ENCODE results near the gene TMEM270. TPM values are rescaled to one million over a fixed set of nuclear protein-coding genes. Genes with fewer than 3 reads are reported as not detected.

The TMEM270 gene
- total RNA-seq, 1 experiment from 2014 or later = 1.1 TPM

GRCh38 chr7:73900286-73900685 lies 39.3 kb downstream of the TMEM270 start:
- H2AFZ ChIP-seq (ENCODE audit: low read depth, low read length, poor library complexity, severe bottlenecking) = no peak overlapping the region
- no peaks in the 10 kb centered on the region for H3K9me2 ChIP-seq (ENCODE audit: insufficient read depth)
- no peak overlapping the region for H3K4me2 ChIP-seq (ENCODE audit: low read length)
- H3K27me3 ChIP-seq (ENCODE audit: insufficient read depth, low read length) = no peaks in the 10 kb centered on the region
- ChIA-PET CTCF (no interaction called here), POLR2A (no interaction called here), RAD21 (ENCODE audit: low non-redundant PET in 1 of 2, low total read pairs in 2 of 2, uncharacterized antibody in 2 of 2, unreplicated experiment in 2 of 2) (no interaction called here)
- H3K27ac ChIP-seq (ENCODE audit: low read depth, low read length) = no peak overlapping the region
- no peaks in the 10 kb centered on the region for H3K9me3 ChIP-seq (ENCODE audit: control insufficient read depth in 1 of 2, insufficient read depth in 1 of 2, low read depth in 1 of 2, low read length in 2 of 2)
- H3K36me3 ChIP-seq (ENCODE audit: control insufficient read depth in 1 of 2, insufficient read depth in 2 of 2, low read length in 2 of 2) = no peaks in the 10 kb centered on the region
- no peak for TF ChIP-seq EZH2 (IDR thresholded peaks at IDR 0.05)
- TF ChIP-seq EZH2phosphoT487 (IDR thresholded peaks at IDR 0.05; ENCODE audit: borderline replicate concordance) = no peak
- no peak for TF ChIP-seq REST (IDR thresholded peaks at IDR 0.05; ENCODE audit: low read depth)
- TF ChIP-seq ELF1 (IDR thresholded peaks at IDR 0.05; ENCODE audit: borderline replicate concordance, low read depth) = no peak
- TF ChIP-seq RAD21 (IDR thresholded peaks at IDR 0.05; ENCODE audit: low read depth) = no peak
- no peak for TF ChIP-seq POLR2A (IDR thresholded peaks at IDR 0.05; ENCODE audit: borderline replicate concordance, extremely low read depth, insufficient read depth, insufficient read length)
- TF ChIP-seq SIN3A (IDR thresholded peaks at IDR 0.05; ENCODE audit: low read depth) = no peak
- no peak for TF ChIP-seq CTCF (IDR thresholded peaks at IDR 0.05 in 2 of 3, conservative IDR thresholded peaks at IDR 0.05 in 1 of 3; ENCODE audit: borderline replicate concordance in 1 of 3, insufficient read depth in 1 of 3, low read depth in 2 of 3, low read length in 2 of 3)
- no peak for TF ChIP-seq ZBTB33 (IDR thresholded peaks at IDR 0.05; ENCODE audit: extremely low read depth, insufficient replicate concordance, low read length)
- TF ChIP-seq ZNF274 (IDR thresholded peaks at IDR 0.05; ENCODE audit: low read depth, low read length) = no peak
- TF ChIP-seq ZFX (IDR thresholded peaks at IDR 0.05) = no peak
- TF ChIP-seq MAX (IDR thresholded peaks at IDR 0.05) = no peak
- TF ChIP-seq YY1 (IDR thresholded peaks at IDR 0.05; ENCODE audit: extremely low read depth, insufficient replicate concordance, low read depth, low read length) = no peak
- no peak for TF ChIP-seq CBX3 (IDR thresholded peaks at IDR 0.05; ENCODE audit: low read depth)
- TF ChIP-seq SRF (IDR thresholded peaks at IDR 0.05; ENCODE audit: low read depth) = no peak
- no peak for TF ChIP-seq EGR1 (IDR thresholded peaks at IDR 0.05; ENCODE audit: low read depth)
- TF ChIP-seq JUND (IDR thresholded peaks at IDR 0.05) = no peak
- no peak for TF ChIP-seq POLR2AphosphoS5 (IDR thresholded peaks at IDR 0.05; ENCODE audit: low read depth, low read length)
- intact Hi-C loops (cut with micrococcal nuclease) = no loop called here
- peaks cover under 1 to 5% of the 10 kb centered on the region in 2 experiments; a peak in 3 of 4 replicates for H3K4me1 ChIP-seq (ENCODE audit: control insufficient read depth in 1 of 2, insufficient read depth in 2 of 2, low read length in 2 of 2)
- no peak overlapping the region for H3K9ac ChIP-seq (ENCODE audit: low read length)
- DNase-seq (ENCODE audit: low read depth, low spot score) (no peak), ATAC-seq (no peak)
- BruUV-seq (replicated peaks) = no TSS peak
- no peaks in the 10 kb centered on the region for H4K20me1 ChIP-seq (ENCODE audit: insufficient read depth)
- H3K4me3 ChIP-seq (replicated peaks in 1 of 2; ENCODE audit: low read depth in 1 of 2, low read length in 2 of 2) = no peak overlapping the region
- H3K79me2 ChIP-seq (ENCODE audit: insufficient read depth, low read length) = no peaks in the 10 kb centered on the region

All from HCT116 (cell line).